ENCODE results near the gene WBP1L.
A peak's percentile ranks its signal among the peaks of the same experiment; 100 is the strongest.

The WBP1L gene

GRCh38 chr10:102744374-102745051 is 765 bp downstream of the WBP1L start:
- TF ChIP-seq CTCF (IDR thresholded peaks at IDR 0.05; ENCODE audit: low read depth, low read length) (no peak), POLR2A (IDR thresholded peaks at IDR 0.05; ENCODE audit: extremely low read depth, insufficient read length) (no peak), MYC (IDR thresholded peaks at IDR 0.05; ENCODE audit: low read depth, low read length) (no peak), MAX (IDR thresholded peaks at IDR 0.05; ENCODE audit: low read depth, low read length) (no peak)
- no peak for DNase-seq (ENCODE audit: low read depth)
- H3K4me3 ChIP-seq (ENCODE audit: low read depth, low read length) = peak overlapping the region; percentile 83

- no peak for TF ChIP-seq POLR2A (IDR thresholded peaks at IDR 0.05; ENCODE audit: extremely low read depth, insufficient read length)
- no peak for TF ChIP-seq MAX (IDR thresholded peaks at IDR 0.05; ENCODE audit: low read depth, low read length)
- TF ChIP-seq MYC (IDR thresholded peaks at IDR 0.05; ENCODE audit: low read depth, low read length) = no peak
- TF ChIP-seq CTCF (IDR thresholded peaks at IDR 0.05; ENCODE audit: low read depth, low read length) = no peak
- no peak for DNase-seq (ENCODE audit: low read depth)
- H3K4me3 ChIP-seq (ENCODE audit: low read depth, low read length) = peak overlapping the region; percentile 83
These were observed 1.4 kb downstream of the WBP1L start for GRCh38 chr10:102745157-102745556.

GRCh38 chr10:102752266-102752930 is 8.7 kb downstream of the WBP1L start:
- H3K4me3 ChIP-seq (ENCODE audit: low read depth, low read length) = no peak overlapping the region
- DNase-seq (ENCODE audit: low read depth) = no peak
- TF ChIP-seq POLR2A (IDR thresholded peaks at IDR 0.05; ENCODE audit: extremely low read depth, insufficient read length) (no peak), CTCF (IDR thresholded peaks at IDR 0.05; ENCODE audit: low read depth, low read length) (no peak), MAX (IDR thresholded peaks at IDR 0.05; ENCODE audit: low read depth, low read length) (no peak), MYC (IDR thresholded peaks at IDR 0.05; ENCODE audit: low read depth, low read length) (no peak)

GRCh38 chr10:102752934-102753664 is 9.4 kb downstream of the WBP1L start:
- no peak overlapping the region for H3K4me3 ChIP-seq (ENCODE audit: low read depth, low read length)
- no peak for TF ChIP-seq MAX (IDR thresholded peaks at IDR 0.05; ENCODE audit: low read depth, low read length)
- no peak for TF ChIP-seq MYC (IDR thresholded peaks at IDR 0.05; ENCODE audit: low read depth, low read length)
- no peak for TF ChIP-seq POLR2A (IDR thresholded peaks at IDR 0.05; ENCODE audit: extremely low read depth, insufficient read length)
- TF ChIP-seq CTCF (IDR thresholded peaks at IDR 0.05; ENCODE audit: low read depth, low read length) = peak; percentile 70
- DNase-seq (ENCODE audit: low read depth) = peak; percentile 69

- H3K4me3 ChIP-seq (ENCODE audit: low read depth, low read length) = no peak overlapping the region
- no peak for DNase-seq (ENCODE audit: low read depth)
- no peak for TF ChIP-seq MYC (IDR thresholded peaks at IDR 0.05; ENCODE audit: low read depth, low read length)
These were observed 10.0 kb downstream of the WBP1L start for GRCh38 chr10:102753718-102754117.

GRCh38 chr10:102757323-102757722 is 13.6 kb downstream of the WBP1L start:
- TF ChIP-seq MYC (IDR thresholded peaks at IDR 0.05; ENCODE audit: low read depth, low read length) = no peak
- no peak for TF ChIP-seq CTCF (IDR thresholded peaks at IDR 0.05; ENCODE audit: low read depth, low read length)
- no peak for TF ChIP-seq POLR2A (IDR thresholded peaks at IDR 0.05; ENCODE audit: extremely low read depth, insufficient read length)
- TF ChIP-seq MAX (IDR thresholded peaks at IDR 0.05; ENCODE audit: low read depth, low read length) = no peak
- no peak overlapping the region for H3K4me3 ChIP-seq (ENCODE audit: low read depth, low read length)
- no peak for DNase-seq (ENCODE audit: low read depth)
